LNCAP (cell line): Measurements from ENCODE around the gene RNF224.

ENCODE experiments used
- CTCF ChIP-seq: fragments of 450-650 bp; IDR thresholded peaks from 2 replicates; pipeline ENCODE4 v1.5.1; 2017; ENCODE audit warnings: mild to moderate bottlenecking

Gene RNF224

GRCh38 chr9:137272241-137273094, 45.2 kb downstream of the RNF224 start:
- no peak for TF ChIP-seq CTCF

- no peak for TF ChIP-seq CTCF
These were observed 45.8 kb downstream of the RNF224 start for GRCh38 chr9:137273095-137273490.

GRCh38 chr9:137273611-137274320, 46.5 kb downstream of the RNF224 start:
- TF ChIP-seq CTCF: no peak

GRCh38 chr9:137275203-137275587, 47.9 kb downstream of the RNF224 start:
- no peak for TF ChIP-seq CTCF

GRCh38 chr9:137275588-137276472, 48.5 kb downstream of the RNF224 start:
- no peak for TF ChIP-seq CTCF

GRCh38 chr9:137276473-137277328, 49.4 kb downstream of the RNF224 start:
- TF ChIP-seq CTCF: no peak
